ENCODE measurements around the gene CNOT6. TPM values are rescaled to one million over a fixed set of nuclear protein-coding genes. Genes with fewer than 3 reads are reported as not detected.

CNOT6 gene
- total and polyA plus RNA-seq, 4 donors: 1.4 to 25.0 (median 4.2) TPM

DNA sequence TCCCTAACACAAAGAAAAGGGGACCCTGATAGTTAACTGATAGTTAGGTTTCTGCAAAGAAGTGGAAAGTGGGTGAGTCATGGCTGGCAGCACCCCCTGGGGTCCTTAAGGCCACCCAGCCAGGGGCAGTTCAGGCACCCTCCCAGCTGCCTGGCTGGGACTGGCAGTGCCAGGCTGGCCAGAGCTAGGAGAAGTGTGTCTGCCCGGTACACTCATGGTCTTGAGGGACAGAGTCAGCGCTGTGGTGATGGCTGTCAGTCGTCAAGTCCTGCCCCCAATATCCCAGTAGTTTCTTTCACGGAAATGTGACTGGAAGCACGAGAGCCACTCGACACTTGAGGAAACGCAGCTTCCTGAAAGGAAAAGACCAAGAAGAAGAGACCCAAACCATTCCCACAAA lies 22.3 kb upstream of the CNOT6 start:
- no peak overlapping the region for H3K4me3 ChIP-seq (ENCODE audit: low read depth in 1 of 3, low read length in 3 of 3)
- TF ChIP-seq HNF4A (conservative IDR thresholded peaks at IDR 0.05): no peak
- TF ChIP-seq FOXA2 (IDR thresholded peaks at IDR 0.05): no peak
- TF ChIP-seq NR2F2 (IDR thresholded peaks at IDR 0.05): no peak
- TF ChIP-seq, protein P1, sequence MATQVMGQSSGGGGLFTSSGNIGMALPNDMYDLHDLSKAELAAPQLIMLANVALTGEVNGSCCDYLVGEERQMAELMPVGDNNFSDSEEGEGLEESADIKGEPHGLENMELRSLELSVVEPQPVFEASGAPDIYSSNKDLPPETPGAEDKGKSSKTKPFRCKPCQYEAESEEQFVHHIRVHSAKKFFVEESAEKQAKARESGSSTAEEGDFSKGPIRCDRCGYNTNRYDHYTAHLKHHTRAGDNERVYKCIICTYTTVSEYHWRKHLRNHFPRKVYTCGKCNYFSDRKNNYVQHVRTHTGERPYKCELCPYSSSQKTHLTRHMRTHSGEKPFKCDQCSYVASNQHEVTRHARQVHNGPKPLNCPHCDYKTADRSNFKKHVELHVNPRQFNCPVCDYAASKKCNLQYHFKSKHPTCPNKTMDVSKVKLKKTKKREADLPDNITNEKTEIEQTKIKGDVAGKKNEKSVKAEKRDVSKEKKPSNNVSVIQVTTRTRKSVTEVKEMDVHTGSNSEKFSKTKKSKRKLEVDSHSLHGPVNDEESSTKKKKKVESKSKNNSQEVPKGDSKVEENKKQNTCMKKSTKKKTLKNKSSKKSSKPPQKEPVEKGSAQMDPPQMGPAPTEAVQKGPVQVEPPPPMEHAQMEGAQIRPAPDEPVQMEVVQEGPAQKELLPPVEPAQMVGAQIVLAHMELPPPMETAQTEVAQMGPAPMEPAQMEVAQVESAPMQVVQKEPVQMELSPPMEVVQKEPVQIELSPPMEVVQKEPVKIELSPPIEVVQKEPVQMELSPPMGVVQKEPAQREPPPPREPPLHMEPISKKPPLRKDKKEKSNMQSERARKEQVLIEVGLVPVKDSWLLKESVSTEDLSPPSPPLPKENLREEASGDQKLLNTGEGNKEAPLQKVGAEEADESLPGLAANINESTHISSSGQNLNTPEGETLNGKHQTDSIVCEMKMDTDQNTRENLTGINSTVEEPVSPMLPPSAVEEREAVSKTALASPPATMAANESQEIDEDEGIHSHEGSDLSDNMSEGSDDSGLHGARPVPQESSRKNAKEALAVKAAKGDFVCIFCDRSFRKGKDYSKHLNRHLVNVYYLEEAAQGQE (IDR thresholded peaks at IDR 0.05): no peak
- TF ChIP-seq YY1 (IDR thresholded peaks at IDR 0.05): no peak
- TF ChIP-seq SP1 (IDR thresholded peaks at IDR 0.05): no peak
- TF ChIP-seq, protein P2, sequence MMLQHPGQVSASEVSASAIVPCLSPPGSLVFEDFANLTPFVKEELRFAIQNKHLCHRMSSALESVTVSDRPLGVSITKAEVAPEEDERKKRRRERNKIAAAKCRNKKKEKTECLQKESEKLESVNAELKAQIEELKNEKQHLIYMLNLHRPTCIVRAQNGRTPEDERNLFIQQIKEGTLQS (IDR thresholded peaks at IDR 0.05): no peak
- no peak for TF ChIP-seq TAF1 (conservative IDR thresholded peaks at IDR 0.05)
- TF ChIP-seq MAX (IDR thresholded peaks at IDR 0.05): no peak
- TF ChIP-seq GABPA (IDR thresholded peaks at IDR 0.05 in 1 of 2, conservative IDR thresholded peaks at IDR 0.05 in 1 of 2): no peak
- TF ChIP-seq, protein P3, sequence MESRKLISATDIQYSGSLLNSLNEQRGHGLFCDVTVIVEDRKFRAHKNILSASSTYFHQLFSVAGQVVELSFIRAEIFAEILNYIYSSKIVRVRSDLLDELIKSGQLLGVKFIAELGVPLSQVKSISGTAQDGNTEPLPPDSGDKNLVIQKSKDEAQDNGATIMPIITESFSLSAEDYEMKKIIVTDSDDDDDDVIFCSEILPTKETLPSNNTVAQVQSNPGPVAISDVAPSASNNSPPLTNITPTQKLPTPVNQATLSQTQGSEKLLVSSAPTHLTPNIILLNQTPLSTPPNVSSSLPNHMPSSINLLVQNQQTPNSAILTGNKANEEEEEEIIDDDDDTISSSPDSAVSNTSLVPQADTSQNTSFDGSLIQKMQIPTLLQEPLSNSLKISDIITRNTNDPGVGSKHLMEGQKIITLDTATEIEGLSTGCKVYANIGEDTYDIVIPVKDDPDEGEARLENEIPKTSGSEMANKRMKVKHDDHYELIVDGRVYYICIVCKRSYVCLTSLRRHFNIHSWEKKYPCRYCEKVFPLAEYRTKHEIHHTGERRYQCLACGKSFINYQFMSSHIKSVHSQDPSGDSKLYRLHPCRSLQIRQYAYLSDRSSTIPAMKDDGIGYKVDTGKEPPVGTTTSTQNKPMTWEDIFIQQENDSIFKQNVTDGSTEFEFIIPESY (IDR thresholded peaks at IDR 0.05): no peak
- no peak for TF ChIP-seq RXRA (IDR thresholded peaks at IDR 0.05)
- no peak for TF ChIP-seq EGR1 (IDR thresholded peaks at IDR 0.05; ENCODE audit: low read depth in 2 of 2)
- no peak for TF ChIP-seq CTCF (IDR thresholded peaks at IDR 0.05; ENCODE audit: low read depth, low read length, missing input control)
- TF ChIP-seq HNF4G (IDR thresholded peaks at IDR 0.05): no peak
- no peak for TF ChIP-seq JUND (IDR thresholded peaks at IDR 0.05)
- no peak for TF ChIP-seq FOXA1 (IDR thresholded peaks at IDR 0.05)
- TF ChIP-seq RAD21 (IDR thresholded peaks at IDR 0.05): no peak
- WGBS: 68% methylated on average over 7 of the region's 7 CpGs

More for the DNA sequence above, 22.3 kb upstream of the CNOT6 start:
- Histone ChIP-seq H3K36me3 (ENCODE audit: control insufficient read depth in 4 of 4, insufficient read depth in 3 of 4, low read depth in 1 of 4, low read length in 3 of 4) (no peaks in the 10 kb centered on the region), H3K27ac (ENCODE audit: low read depth in 1 of 2, low read length in 2 of 2) (no peak overlapping the region), H3K9me3 (ENCODE audit: control insufficient read depth in 4 of 4, low read length in 3 of 4) (no peaks in the 10 kb centered on the region), H3K27me3 (ENCODE audit: control insufficient read depth in 4 of 4, insufficient read depth in 4 of 4, low read length in 3 of 4) (no peaks in the 10 kb centered on the region), H3K9ac (ENCODE audit: low read depth in 1 of 2, low read length in 2 of 2) (no peak overlapping the region), H3K4me1 (ENCODE audit: control insufficient read depth in 4 of 4, insufficient read depth in 4 of 4, low read length in 3 of 4) (no peaks in the 10 kb centered on the region)
- no peak for DNase-seq (ENCODE audit: low spot score)
